Measurements from ENCODE around the gene MFSD6L.

Gene MFSD6L

DNA sequence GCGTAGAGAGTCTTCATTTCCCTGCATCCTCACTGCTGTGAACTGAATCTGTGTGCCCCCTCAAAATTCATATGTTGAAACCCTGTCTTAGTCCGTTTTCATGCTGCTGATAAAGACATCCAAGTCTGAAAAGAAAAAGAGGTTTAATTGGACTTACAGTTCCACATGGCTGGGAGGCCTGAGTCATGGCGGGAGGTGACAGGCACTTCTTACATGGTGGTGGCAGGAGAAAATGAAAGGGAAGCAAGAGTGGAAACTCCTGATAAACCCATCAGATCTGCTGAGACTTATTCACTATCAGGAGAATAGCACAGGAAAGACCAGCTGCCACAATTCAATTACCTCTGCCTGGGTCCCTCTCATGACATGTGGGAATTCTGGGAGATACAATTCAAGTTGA, 51.4 kb downstream of the MFSD6L start:
- no peak for DNase-seq (ENCODE audit: extremely low read depth in 1 of 2, low read depth in 1 of 2)

All from stimulated activated CD8-positive, alpha-beta memory T cell treated with anti-CD3 and anti-CD28 coated beads, Interleukin-7, amount 100 ng/mL, for 48 hours (primary cell).